Activated CD4-positive, alpha-beta T cell treated with anti-CD3 and anti-CD28 coated beads, Interleukin-2, amount 50 U/mL, for 1 hour (primary cell): Measurements from ENCODE around the gene ADK.
"Not testable (repeated sequence)": the region's sequence is repeated elsewhere in the genome, so short reads cannot be mapped to it uniquely, and the experiment has no call there.

Experiments used
- DNase-seq: peaks from one replicate; pipeline ENCODE4 v3.0.0-alpha.2; 2020

The ADK gene

DNA sequence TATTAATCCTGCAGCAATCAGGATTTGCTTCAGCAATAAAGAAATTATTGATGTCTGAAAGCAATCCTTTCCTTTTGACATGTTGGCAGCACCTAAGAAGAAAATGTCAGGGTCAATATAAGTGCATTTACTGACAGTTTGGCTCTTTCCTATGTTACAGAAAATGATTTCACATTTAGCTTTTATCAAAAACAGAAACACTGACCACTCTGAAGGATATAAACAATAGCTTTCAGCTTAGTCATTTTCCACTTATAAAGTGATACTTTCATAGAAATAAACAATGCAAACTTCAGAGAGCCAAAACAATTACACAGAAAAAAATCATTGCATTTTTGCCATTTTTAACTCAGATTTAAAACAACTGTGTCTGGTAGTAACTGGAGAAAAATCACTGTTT is 349.8 kb downstream of the ADK start:
- DNase-seq, result no peak

DNA sequence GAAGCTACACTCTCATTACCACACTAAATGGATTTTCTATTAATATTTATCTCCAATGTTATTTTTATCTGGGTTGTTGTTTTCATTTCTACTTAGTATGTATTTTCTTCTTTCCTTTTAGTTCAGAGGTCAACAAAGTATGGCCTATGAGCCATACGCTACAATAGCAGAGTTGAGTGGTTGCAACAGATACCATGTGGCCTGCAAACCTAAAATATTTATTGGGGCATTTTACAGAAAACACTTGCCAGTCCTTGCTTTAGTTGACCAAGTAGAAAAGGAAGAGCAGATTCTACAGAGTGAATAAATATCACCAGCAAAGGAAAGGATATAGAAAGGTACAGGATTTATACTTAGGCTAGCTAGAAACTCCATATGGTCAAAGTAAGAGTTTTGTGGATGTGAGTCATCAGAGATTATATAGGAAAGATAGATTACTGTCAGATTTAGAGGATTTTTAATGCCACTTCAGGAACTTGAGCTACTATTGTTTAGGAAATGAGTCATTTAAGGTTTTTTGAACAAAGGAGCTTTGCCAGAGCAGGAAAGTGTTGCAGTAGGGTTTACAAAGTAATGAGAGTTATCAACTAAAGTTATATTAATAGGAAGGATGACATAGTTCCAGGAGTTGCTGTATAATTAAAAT is 352.1 kb downstream of the ADK start:
- no peak for DNase-seq

- no peak for DNase-seq
Observed at GRCh38 chr10:74507951-74508350, 356.9 kb downstream of the ADK start.

DNA sequence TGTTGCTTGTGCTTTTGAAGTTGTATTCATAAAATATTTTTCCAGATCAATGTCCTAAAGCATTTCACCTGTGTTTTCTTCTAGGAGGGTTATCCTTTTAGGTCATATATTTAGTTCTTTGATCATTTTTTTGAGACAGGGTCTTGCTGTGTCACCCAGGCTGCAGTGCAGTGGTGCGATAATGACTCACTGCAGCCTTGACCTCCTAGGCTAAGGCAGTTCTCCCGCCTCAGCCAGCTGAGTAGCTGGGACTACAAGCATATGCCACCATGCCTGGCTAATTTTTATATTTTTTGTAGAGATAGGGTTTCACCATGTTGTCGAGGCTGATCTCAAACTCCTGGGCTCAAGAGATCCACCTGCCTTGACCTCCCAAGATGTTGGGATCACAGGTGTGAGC is 359.6 kb downstream of the ADK start:
- no peak for DNase-seq

DNA sequence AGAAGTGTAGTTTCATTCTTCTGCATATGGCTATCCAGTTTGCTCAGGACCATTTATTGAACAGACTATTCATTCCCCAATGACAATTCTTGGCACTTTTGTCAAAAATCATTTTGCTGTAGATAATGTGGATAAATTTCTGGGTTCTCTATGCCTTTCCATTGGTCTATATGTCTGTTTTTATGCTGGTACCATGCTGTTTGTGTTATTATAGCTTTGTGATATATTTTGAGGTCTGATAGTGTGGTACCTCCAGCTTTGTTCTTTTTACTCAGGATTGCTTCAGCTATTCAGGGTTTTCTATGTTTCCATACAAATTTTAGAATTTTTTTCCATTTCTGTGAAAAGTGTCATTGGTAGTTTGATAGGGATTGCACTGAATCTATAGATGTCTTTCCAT is 360.0 kb downstream of the ADK start:
- no peak for DNase-seq

DNA sequence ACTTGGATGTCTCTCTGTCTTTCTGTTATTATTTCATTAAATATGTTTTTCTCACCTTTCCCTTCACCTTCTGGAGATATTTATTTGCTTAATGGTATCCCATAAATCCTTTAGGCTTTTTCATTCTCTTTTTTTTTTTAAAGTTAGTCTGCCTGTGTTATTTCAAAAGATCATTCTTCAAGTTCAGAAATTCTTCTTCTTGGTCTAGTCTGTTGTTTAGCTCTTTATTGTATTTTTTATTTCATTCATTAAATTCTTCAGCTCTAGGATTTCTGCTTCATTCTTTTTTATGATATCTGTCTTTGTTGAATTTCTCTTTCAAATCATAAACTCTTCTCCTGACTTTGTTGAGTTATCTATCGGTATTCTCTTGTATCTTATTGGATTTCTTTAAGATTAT is 363.3 kb downstream of the ADK start:
- DNase-seq, result no peak

- DNase-seq, result no peak
Observed at GRCh38 chr10:74518061-74518460, 367.0 kb downstream of the ADK start.

DNA sequence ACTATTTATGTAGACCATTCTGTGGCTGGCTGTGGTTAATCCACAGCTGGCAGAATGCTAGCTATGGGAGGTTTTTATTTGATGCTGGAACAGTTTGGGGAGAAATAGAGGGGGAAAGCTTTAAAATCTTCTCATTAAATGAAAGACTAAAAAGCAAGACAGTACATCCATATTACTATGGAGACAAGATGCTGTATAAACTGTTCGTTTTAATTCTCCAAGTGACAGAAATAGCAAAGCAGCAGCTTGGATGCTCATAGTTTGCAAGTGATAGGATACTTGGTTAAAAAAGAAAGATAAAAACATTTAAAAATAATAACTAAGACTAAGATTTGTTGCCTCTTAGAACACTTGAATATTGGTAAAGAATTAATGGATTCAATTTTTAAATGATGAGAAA is 370.5 kb downstream of the ADK start:
- no peak for DNase-seq

DNA sequence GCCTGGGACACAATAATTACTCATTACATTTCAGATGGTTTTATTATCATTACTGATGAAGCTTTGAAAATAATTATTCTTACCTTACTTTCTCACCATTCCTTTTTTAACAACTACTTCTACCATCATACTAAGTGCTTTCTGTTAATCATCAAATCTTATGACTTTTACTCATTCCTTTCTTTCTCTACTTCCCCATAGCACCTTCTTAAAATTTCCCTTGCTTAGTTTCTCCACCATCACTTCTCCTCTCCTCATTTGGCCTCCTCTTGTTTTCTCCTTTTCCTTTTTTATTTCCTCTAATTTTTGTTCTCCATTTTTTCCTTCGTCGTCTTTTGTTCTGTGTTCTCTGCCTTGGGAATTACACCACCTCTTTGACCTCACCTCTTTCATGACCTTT is 372.2 kb downstream of the ADK start:
- no peak for DNase-seq

DNA sequence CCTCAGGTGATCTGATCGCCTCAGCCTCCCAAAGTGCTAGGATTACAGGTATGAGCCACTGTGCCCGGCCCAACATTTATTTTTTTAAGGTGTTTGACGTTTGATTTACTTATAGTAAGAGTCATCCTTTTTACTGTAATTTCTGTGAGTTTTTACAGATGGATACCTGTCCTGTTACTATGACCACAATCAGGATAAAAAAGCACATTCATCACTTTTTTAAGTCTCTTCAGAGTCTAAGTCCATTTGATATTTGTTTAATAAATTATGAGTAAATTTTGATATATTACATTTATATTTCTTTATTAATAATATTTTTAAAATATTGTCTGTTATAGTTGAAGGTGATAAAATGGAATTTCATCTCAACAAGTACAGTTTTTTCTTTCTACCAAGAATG is 374.9 kb downstream of the ADK start:
- no peak for DNase-seq

- not testable (repeated sequence) for DNase-seq
Observed at GRCh38 chr10:74527611-74528010, 376.6 kb downstream of the ADK start.

- no peak for DNase-seq
Observed at GRCh38 chr10:74529205-74529604, 378.2 kb downstream of the ADK start.

- DNase-seq, result no peak
Observed at GRCh38 chr10:74530981-74531380, 380.0 kb downstream of the ADK start.

DNA sequence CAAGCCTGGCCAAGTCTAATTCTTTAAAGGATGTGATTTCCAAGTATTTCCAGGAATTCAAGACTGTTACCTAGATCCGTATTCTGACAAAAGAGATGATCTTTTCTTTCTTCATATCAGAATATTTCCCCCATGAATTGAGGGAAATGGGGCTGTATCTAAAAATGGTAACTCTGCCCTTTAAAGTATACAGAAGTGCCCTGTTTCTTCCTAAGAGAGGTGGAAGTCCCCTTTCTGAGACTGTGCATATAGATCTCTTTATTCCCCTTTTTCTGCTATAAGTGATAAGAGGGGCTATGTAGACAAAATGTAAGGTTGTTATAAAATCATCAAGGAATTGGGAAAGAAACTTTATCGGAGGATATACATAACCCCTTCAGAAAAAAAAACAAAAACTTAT is 388.3 kb downstream of the ADK start:
- no peak for DNase-seq

DNA sequence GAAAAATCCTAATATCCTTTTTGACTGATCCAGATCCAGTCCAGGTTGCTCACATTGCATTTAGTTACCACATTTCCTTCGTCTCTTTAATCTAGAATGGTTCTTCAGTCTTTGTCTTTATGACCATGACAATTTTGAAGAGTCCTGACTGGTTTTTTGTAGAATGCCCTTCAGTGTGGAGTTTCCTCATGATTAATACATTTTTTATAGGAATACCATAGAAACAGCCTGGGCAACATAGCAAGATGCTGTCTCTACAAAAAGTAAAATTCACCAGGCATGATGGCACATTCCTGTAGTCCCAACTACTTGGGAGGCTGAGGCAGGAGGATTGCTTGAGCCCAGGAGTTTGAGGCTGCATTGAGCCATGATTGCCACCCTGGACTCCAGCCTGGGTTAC is 390.4 kb downstream of the ADK start:
- no peak for DNase-seq

- DNase-seq, result no peak
Observed at GRCh38 chr10:74542077-74542476, 391.1 kb downstream of the ADK start.

GRCh38 chr10:74543276-74543675 is 392.3 kb downstream of the ADK start:
- no peak for DNase-seq

DNA sequence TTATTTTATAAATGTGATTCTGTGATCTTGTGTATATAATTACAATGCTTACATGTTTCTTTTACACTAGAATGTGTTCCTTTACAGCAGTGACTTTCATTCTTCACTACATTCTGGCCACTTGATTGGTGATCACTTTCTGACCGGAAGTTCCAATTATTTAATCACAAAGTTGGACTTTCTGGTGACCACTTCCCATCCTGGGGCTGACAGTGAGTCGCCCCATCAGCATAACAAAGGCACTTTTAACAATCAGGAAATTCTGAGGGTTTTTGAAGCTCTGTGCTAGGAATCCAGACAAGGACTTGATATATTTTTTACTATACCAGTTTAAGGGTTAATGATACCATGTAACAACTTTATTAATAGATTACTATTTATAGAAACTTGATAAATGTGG is 393.1 kb downstream of the ADK start:
- no peak for DNase-seq

GRCh38 chr10:74548676-74549075 is 397.7 kb downstream of the ADK start:
- no peak for DNase-seq

DNA sequence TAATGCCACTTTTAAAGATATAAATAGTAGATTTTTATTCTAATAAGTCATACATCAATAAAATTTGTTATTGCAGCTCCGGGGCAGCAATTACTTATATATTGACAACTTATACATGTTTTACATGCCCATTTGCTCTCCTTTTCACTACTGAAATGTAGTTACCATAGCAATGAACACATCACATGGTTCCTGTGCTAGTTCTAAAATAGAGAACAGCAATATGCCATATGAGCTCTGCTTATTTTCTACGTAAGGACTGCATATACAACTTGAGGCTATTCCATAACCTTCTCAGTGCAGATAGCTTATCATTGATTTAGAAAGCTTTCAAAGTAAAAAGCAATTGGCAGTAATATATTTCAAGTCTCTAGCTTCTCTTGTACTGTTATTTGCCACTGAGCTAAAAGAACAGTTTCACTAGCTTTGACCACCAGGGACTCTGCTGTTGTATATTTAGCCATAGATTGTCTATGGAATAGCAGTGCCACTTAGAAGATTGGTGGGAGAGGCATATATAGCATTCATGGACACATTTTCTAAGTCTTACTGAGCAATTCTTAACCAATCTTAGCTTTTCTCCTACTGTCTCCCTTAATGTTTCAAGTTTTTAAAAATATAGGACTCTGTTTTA is 405.2 kb downstream of the ADK start:
- DNase-seq, result no peak

GRCh38 chr10:74557098-74557497 is 406.1 kb downstream of the ADK start:
- DNase-seq, result no peak

GRCh38 chr10:74558403-74558802 is 407.4 kb downstream of the ADK start:
- no peak for DNase-seq

- no peak for DNase-seq
Observed at GRCh38 chr10:74558897-74559296, 407.9 kb downstream of the ADK start.

DNA sequence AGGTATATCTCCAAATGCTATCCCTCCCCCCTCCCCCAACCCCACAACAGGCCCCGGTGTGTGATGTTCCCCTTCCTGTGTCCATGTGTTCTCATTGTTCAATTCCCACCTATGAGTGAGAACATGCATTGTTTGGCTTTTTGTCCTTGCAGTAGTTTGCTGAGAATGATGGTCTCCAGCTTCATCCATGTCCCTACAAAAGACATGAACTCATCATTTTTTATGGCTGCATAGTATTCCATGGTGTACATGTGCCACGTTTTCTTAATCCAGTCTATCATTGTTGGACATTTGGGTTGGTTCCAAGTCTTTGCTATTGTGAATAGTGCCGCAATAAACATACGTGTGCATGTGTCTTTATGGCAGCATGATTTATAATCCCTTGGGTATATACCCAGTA is 417.9 kb downstream of the ADK start:
- DNase-seq, result not testable (repeated sequence)

DNA sequence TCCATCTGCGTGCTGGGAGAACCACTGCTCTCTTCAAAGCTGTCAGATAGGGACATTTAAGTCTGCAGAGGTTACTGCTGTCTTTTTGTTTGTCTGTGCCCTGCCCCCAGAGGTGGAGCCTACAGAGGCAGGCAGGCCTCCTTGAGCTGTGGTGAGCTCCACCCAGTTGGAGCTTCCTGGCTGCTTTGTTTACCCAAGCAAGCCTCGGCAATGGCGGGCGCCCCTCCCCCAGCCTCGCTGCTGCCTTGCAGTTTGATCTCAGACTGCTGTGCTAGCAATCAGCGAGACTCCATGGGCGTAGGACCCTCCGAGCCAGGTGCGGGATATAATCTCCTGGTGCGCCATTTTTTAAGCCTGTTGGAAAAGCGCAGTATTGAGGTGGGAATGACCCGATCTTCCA is 422.5 kb downstream of the ADK start:
- DNase-seq, result not testable (repeated sequence)
